HG02973 (cell line): ENCODE results near the gene PLEKHG3.

Experiments
- ATAC-seq: cut with Tn5 transposase; IDR thresholded peaks from one replicate; pipeline ENCODE4 v1.9.1; 2021; ENCODE audit warnings: moderate library complexity; ENCODE audit not compliant: unreplicated experiment

Gene PLEKHG3

GRCh38 chr14:64725261-64725815 lies 21.1 kb downstream of the PLEKHG3 start:
- no peak for ATAC-seq

- no peak for ATAC-seq
Measured at GRCh38 chr14:64725879-64726584, 21.8 kb downstream of the PLEKHG3 start.

- ATAC-seq, result no peak
Measured at GRCh38 chr14:64726585-64726890, 22.3 kb downstream of the PLEKHG3 start.

- ATAC-seq, result no peak
Measured at GRCh38 chr14:64727551-64728071, 23.4 kb downstream of the PLEKHG3 start.

- no peak for ATAC-seq
Measured at GRCh38 chr14:64728106-64728505, 23.9 kb downstream of the PLEKHG3 start.

- ATAC-seq, result no peak
Measured at GRCh38 chr14:64728856-64729255, 24.6 kb downstream of the PLEKHG3 start.

- no peak for ATAC-seq
Measured at GRCh38 chr14:64729386-64730060, 25.3 kb downstream of the PLEKHG3 start.

GRCh38 chr14:64730061-64730440 lies 25.8 kb downstream of the PLEKHG3 start:
- no peak for ATAC-seq

- ATAC-seq, result no peak
Measured at GRCh38 chr14:64730681-64731080, 26.5 kb downstream of the PLEKHG3 start.

- no peak for ATAC-seq
Measured at GRCh38 chr14:64731141-64731581, 26.9 kb downstream of the PLEKHG3 start.

- no peak for ATAC-seq
Measured at GRCh38 chr14:64732066-64732465, 27.8 kb downstream of the PLEKHG3 start.

- ATAC-seq, result no peak
Measured at GRCh38 chr14:64732536-64733120, 28.4 kb downstream of the PLEKHG3 start.

GRCh38 chr14:64733321-64733720 lies 29.1 kb downstream of the PLEKHG3 start:
- no peak for ATAC-seq

- no peak for ATAC-seq
Measured at GRCh38 chr14:64733899-64734298, 29.7 kb downstream of the PLEKHG3 start.

GRCh38 chr14:64734990-64735389 lies 30.8 kb downstream of the PLEKHG3 start:
- no peak for ATAC-seq

- no peak for ATAC-seq
Measured at GRCh38 chr14:64736271-64737169, 32.3 kb downstream of the PLEKHG3 start.

GRCh38 chr14:64737391-64738280 lies 33.4 kb downstream of the PLEKHG3 start:
- ATAC-seq, result no peak

- ATAC-seq, result no peak
Measured at GRCh38 chr14:64738281-64738804, 34.1 kb downstream of the PLEKHG3 start.

GRCh38 chr14:64741200-64741599 lies 37.0 kb downstream of the PLEKHG3 start:
- ATAC-seq, result no peak

GRCh38 chr14:64741961-64742360 lies 37.7 kb downstream of the PLEKHG3 start:
- ATAC-seq, result no peak
